DMS53 (cell line): ENCODE data around the gene TRIM71.
"Not testable (repeated sequence)": the region's sequence is repeated elsewhere in the genome, so short reads cannot be mapped to it uniquely, and the experiment has no call there.

Experiments
- DNase-seq: peaks from one replicate; lab custom pipeline; 2025; lab: John Stamatoyannopoulos, UW

Gene TRIM71

GRCh38 chr3:32817558-32818228 is at the start of gene TRIM71:
Gene TRIM71 (plus strand): TSS chr3:32817997. CDS start chr3:32818081, 84 bp downstream.
- peak; percentile 22 for DNase-seq

- peak; percentile 11 for DNase-seq
Measured at GRCh38 chr3:32778389-32778788, 39.4 kb upstream of the TRIM71 start.

- DNase-seq = no peak
Measured at GRCh38 chr3:32780071-32780734, 37.6 kb upstream of the TRIM71 start.

GRCh38 chr3:32780735-32781210 is 37.0 kb upstream of the TRIM71 start:
- DNase-seq = peak; percentile 43

GRCh38 chr3:32781211-32781968 is 36.4 kb upstream of the TRIM71 start:
- peak; percentile 76 for DNase-seq

- not testable (repeated sequence) for DNase-seq
Measured at GRCh38 chr3:32781969-32782270, 35.9 kb upstream of the TRIM71 start.

- DNase-seq = no peak
Measured at GRCh38 chr3:32782407-32782806, 35.4 kb upstream of the TRIM71 start.

- DNase-seq = no peak
Measured at GRCh38 chr3:32791833-32792232, 26.0 kb upstream of the TRIM71 start.

- peak; percentile 3 for DNase-seq
Measured at GRCh38 chr3:32794487-32795308, 23.1 kb upstream of the TRIM71 start.

GRCh38 chr3:32796384-32796950 is 21.3 kb upstream of the TRIM71 start:
- DNase-seq = not testable (repeated sequence)

GRCh38 chr3:32797776-32798175 is 20.0 kb upstream of the TRIM71 start:
- DNase-seq = no peak

GRCh38 chr3:32801440-32801839 is 16.4 kb upstream of the TRIM71 start:
- not testable (repeated sequence) for DNase-seq

- DNase-seq = peak; percentile 23
Measured at GRCh38 chr3:32813180-32813579, 4.6 kb upstream of the TRIM71 start.

GRCh38 chr3:32814361-32814760 is 3.4 kb upstream of the TRIM71 start:
- no peak for DNase-seq

- DNase-seq = no peak
Measured at GRCh38 chr3:32815841-32816438, 1.9 kb upstream of the TRIM71 start.

- peak; percentile 49 for DNase-seq
Measured at GRCh38 chr3:32816439-32817256, 1.1 kb upstream of the TRIM71 start.

GRCh38 chr3:32817257-32817557 is 590 bp upstream of the TRIM71 start:
- no peak for DNase-seq

GRCh38 chr3:32818229-32818969 is 602 bp downstream of the TRIM71 start:
- peak; percentile 36 for DNase-seq

- DNase-seq = no peak
Measured at GRCh38 chr3:32818970-32819511, 1.2 kb downstream of the TRIM71 start.
